ENCODE data around the gene SEMA4D.

- no peak for TF ChIP-seq CTCF (IDR thresholded peaks at IDR 0.05; ENCODE audit: low read depth, low read length)
- no peak for TF ChIP-seq EZH2phosphoT487 (IDR thresholded peaks at IDR 0.05; ENCODE audit: low read depth)
These were observed 35.7 kb downstream of the SEMA4D start for GRCh38 chr9:89462199-89462598.
